HepG2 (cell line): Measurements from ENCODE around the gene SELENOW. TPM values are rescaled to one million over a fixed set of nuclear protein-coding genes. Genes with fewer than 3 reads are reported as not detected.

Experiments
- CENPT ChIP-seq: sonication (generic); formaldehyde crosslinking; IDR thresholded peaks from 2 replicates; pipeline ENCODE4 v1.8.0; 2022; ENCODE audit warnings: low read depth, mild to moderate bottlenecking, moderate library complexity, missing genetic modification reagents
- FOXO4 ChIP-seq: sonication (generic); formaldehyde crosslinking; conservative IDR thresholded peaks from 2 replicates; pipeline ENCODE4 v1.8.1; 2023; ENCODE audit warnings: missing genetic modification reagents
- GMEB2 ChIP-seq: IDR thresholded peaks from 2 replicates; pipeline ENCODE4 v1.6.1; 2016; ENCODE audit warnings: missing biosample characterization, missing genetic modification reagents, low read depth
- ZFP36L2 ChIP-seq: sonication (generic); formaldehyde crosslinking; IDR thresholded peaks from 2 replicates; pipeline ENCODE4 v1.4.0; 2020; ENCODE audit warnings: missing genetic modification reagents
- ZNF83 ChIP-seq: sonication (generic); formaldehyde crosslinking; IDR thresholded peaks from 2 replicates; pipeline ENCODE4 v1.4.0; 2020; ENCODE audit warnings: missing genetic modification reagents, mild to moderate bottlenecking, borderline replicate concordance
- polyA plus RNA-seq, 8 experiments: library from polyadenylated mRNA; depleted of rRNA in 3 of 8; stranded (reverse) in 7 of 8; unstranded in 1 of 8; fragments of >200 nt; fragmentation: Illumina TruSeq in 4 of 8; extraction: Trizol in 4 of 8; gene quantifications; 2 replicates each; pipeline versions ENCODE4 v1.2.1 to v1.2.3, GENCODE V29; 2011 to 2016; ENCODE audit warnings: low read depth in 4 of 8, missing spikeins in 1 of 8, mixed read lengths in 1 of 8; ENCODE audit not compliant: insufficient read depth in 1 of 8
- total RNA-seq, 5 experiments: library from RNA; depleted of rRNA; stranded (reverse); fragments of >200 nt; fragmentation: Illumina TruSeq; extraction: Trizol; gene quantifications; 2 replicates each; pipeline ENCODE4 v1.2.3, GENCODE V29; 2016; ENCODE audit warnings: low read depth in 1 of 5
- TF ChIP-seq, protein P1 (sequence below): sonication (generic); formaldehyde crosslinking; IDR thresholded peaks from 2 replicates; pipeline ENCODE4 v1.5.1; 2020; ENCODE audit warnings: missing genetic modification reagents, mild to moderate bottlenecking, borderline replicate concordance
- TF ChIP-seq, protein P2 (sequence below): sonication (generic); formaldehyde crosslinking; IDR thresholded peaks from 2 replicates; pipeline ENCODE4 v1.4.0; 2020; ENCODE audit warnings: missing genetic modification reagents
- TF ChIP-seq, protein P3 (sequence below): sonication (generic); formaldehyde crosslinking; IDR thresholded peaks from 2 replicates; pipeline ENCODE4 v1.4.0; 2020; ENCODE audit warnings: missing genetic modification reagents, borderline replicate concordance
- TF ChIP-seq, protein P4 (sequence below): sonication (generic); formaldehyde crosslinking; IDR thresholded peaks from 2 replicates; pipeline ENCODE4 v1.4.0; 2020; ENCODE audit warnings: mild to moderate bottlenecking, missing genetic modification reagents

The SELENOW gene
- total and polyA plus RNA-seq, 2 of the 13 experiments (the other 11 are each of a cell fraction or from before 2014, with no cell fraction given) = 50.3 to 64.7 TPM

GRCh38 chr19:47801270-47801669 is 22.8 kb downstream of the SELENOW start (continued):
- TF ChIP-seq, protein P1, sequence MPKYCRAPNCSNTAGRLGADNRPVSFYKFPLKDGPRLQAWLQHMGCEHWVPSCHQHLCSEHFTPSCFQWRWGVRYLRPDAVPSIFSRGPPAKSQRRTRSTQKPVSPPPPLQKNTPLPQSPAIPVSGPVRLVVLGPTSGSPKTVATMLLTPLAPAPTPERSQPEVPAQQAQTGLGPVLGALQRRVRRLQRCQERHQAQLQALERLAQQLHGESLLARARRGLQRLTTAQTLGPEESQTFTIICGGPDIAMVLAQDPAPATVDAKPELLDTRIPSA (CRISPR knock-in tag) = no peak
- TF ChIP-seq, protein P2, sequence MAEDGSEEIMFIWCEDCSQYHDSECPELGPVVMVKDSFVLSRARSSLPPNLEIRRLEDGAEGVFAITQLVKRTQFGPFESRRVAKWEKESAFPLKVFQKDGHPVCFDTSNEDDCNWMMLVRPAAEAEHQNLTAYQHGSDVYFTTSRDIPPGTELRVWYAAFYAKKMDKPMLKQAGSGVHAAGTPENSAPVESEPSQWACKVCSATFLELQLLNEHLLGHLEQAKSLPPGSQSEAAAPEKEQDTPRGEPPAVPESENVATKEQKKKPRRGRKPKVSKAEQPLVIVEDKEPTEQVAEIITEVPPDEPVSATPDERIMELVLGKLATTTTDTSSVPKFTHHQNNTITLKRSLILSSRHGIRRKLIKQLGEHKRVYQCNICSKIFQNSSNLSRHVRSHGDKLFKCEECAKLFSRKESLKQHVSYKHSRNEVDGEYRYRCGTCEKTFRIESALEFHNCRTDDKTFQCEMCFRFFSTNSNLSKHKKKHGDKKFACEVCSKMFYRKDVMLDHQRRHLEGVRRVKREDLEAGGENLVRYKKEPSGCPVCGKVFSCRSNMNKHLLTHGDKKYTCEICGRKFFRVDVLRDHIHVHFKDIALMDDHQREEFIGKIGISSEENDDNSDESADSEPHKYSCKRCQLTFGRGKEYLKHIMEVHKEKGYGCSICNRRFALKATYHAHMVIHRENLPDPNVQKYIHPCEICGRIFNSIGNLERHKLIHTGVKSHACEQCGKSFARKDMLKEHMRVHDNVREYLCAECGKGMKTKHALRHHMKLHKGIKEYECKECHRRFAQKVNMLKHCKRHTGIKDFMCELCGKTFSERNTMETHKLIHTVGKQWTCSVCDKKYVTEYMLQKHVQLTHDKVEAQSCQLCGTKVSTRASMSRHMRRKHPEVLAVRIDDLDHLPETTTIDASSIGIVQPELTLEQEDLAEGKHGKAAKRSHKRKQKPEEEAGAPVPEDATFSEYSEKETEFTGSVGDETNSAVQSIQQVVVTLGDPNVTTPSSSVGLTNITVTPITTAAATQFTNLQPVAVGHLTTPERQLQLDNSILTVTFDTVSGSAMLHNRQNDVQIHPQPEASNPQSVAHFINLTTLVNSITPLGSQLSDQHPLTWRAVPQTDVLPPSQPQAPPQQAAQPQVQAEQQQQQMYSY (CRISPR knock-in tag) = no peak
- TF ChIP-seq FOXO4 (CRISPR knock-in tag) (no peak), ZNF83 (CRISPR knock-in tag) (no peak), ZFP36L2 (CRISPR knock-in tag) (no peak), GMEB2 (CRISPR knock-in tag) (no peak), CENPT (CRISPR knock-in tag) (no peak)
- TF ChIP-seq, protein P3, sequence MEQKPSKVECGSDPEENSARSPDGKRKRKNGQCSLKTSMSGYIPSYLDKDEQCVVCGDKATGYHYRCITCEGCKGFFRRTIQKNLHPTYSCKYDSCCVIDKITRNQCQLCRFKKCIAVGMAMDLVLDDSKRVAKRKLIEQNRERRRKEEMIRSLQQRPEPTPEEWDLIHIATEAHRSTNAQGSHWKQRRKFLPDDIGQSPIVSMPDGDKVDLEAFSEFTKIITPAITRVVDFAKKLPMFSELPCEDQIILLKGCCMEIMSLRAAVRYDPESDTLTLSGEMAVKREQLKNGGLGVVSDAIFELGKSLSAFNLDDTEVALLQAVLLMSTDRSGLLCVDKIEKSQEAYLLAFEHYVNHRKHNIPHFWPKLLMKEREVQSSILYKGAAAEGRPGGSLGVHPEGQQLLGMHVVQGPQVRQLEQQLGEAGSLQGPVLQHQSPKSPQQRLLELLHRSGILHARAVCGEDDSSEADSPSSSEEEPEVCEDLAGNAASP = no peak
- TF ChIP-seq, protein P4, sequence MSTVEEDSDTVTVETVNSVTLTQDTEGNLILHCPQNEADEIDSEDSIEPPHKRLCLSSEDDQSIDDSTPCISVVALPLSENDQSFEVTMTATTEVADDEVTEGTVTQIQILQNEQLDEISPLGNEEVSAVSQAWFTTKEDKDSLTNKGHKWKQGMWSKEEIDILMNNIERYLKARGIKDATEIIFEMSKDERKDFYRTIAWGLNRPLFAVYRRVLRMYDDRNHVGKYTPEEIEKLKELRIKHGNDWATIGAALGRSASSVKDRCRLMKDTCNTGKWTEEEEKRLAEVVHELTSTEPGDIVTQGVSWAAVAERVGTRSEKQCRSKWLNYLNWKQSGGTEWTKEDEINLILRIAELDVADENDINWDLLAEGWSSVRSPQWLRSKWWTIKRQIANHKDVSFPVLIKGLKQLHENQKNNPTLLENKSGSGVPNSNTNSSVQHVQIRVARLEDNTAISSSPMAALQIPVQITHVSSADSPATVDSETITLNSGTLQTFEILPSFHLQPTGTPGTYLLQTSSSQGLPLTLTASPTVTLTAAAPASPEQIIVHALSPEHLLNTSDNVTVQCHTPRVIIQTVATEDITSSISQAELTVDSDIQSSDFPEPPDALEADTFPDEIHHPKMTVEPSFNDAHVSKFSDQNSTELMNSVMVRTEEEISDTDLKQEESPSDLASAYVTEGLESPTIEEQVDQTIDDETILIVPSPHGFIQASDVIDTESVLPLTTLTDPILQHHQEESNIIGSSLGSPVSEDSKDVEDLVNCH = no peak
